Kidney tubule cell (primary cell): ENCODE data around the gene FAR2.
"Not testable (repeated sequence)": the region's sequence is repeated elsewhere in the genome, so short reads cannot be mapped to it uniquely, and the experiment has no call there.

Experiments used
- DNase-seq: peaks from one replicate; pipeline ENCODE4 v3.0.0-alpha.2; 2018; ENCODE audit warnings: low spot score

The FAR2 gene

GRCh38 chr12:29148911-29149690, at the start of gene FAR2:
Gene FAR2, plus strand, starts transcription at chr12:29149278. Its CDS starts 121,172 bp downstream, at chr12:29270450.
- peak; percentile 64 for DNase-seq

- DNase-seq: no peak
These were observed 46.3 kb upstream of the FAR2 start for GRCh38 chr12:29102741-29103140.

- DNase-seq: no peak
These were observed 45.5 kb upstream of the FAR2 start for GRCh38 chr12:29103539-29103974.

GRCh38 chr12:29104516-29104915, 44.6 kb upstream of the FAR2 start:
- no peak for DNase-seq

- no peak for DNase-seq
These were observed 38.3 kb upstream of the FAR2 start for GRCh38 chr12:29110506-29111442.

- peak; percentile 56 for DNase-seq
These were observed 36.0 kb upstream of the FAR2 start for GRCh38 chr12:29113101-29113500.

GRCh38 chr12:29116414-29116813, 32.7 kb upstream of the FAR2 start:
- peak; percentile 71 for DNase-seq

- DNase-seq: no peak
These were observed 17.5 kb upstream of the FAR2 start for GRCh38 chr12:29131539-29131938.

GRCh38 chr12:29132316-29132715, 16.8 kb upstream of the FAR2 start:
- no peak for DNase-seq

- DNase-seq: no peak
These were observed 15.9 kb upstream of the FAR2 start for GRCh38 chr12:29133181-29133580.

GRCh38 chr12:29133680-29134079, 15.4 kb upstream of the FAR2 start:
- DNase-seq: no peak

- not testable (repeated sequence) for DNase-seq
These were observed 10.8 kb upstream of the FAR2 start for GRCh38 chr12:29138256-29138655.

GRCh38 chr12:29138855-29139254, 10.2 kb upstream of the FAR2 start:
- not testable (repeated sequence) for DNase-seq

- DNase-seq: no peak
These were observed 3.5 kb upstream of the FAR2 start for GRCh38 chr12:29145372-29146170.

- no peak for DNase-seq
These were observed 2.9 kb upstream of the FAR2 start for GRCh38 chr12:29146196-29146595.

GRCh38 chr12:29147731-29148595, 1.1 kb upstream of the FAR2 start:
- peak; percentile 38 for DNase-seq

GRCh38 chr12:29148596-29148910, 525 bp upstream of the FAR2 start:
- DNase-seq: no peak

- DNase-seq: peak; percentile 22
These were observed 708 bp downstream of the FAR2 start for GRCh38 chr12:29149691-29150281.

- DNase-seq: no peak
These were observed 1.4 kb downstream of the FAR2 start for GRCh38 chr12:29150462-29150861.

GRCh38 chr12:29152223-29152868, 3.3 kb downstream of the FAR2 start:
- DNase-seq: no peak
